Stimulated activated CD8-positive, alpha-beta memory T cell treated with anti-CD3 and anti-CD28 coated beads, Interleukin-4, amount 100 ng/mL, for 24 hours (primary cell): Measurements from ENCODE around the gene CEP57.
A peak's percentile ranks its signal among the peaks of the same experiment; 100 is the strongest.
"Not testable (repeated sequence)": the region's sequence is repeated elsewhere in the genome, so short reads cannot be mapped to it uniquely, and the experiment has no call there.

ENCODE experiments used
- DNase-seq: peaks from one replicate; pipeline ENCODE4 v3.0.0-alpha.2; 2020; ENCODE audit warnings: low read depth

The CEP57 gene

DNA sequence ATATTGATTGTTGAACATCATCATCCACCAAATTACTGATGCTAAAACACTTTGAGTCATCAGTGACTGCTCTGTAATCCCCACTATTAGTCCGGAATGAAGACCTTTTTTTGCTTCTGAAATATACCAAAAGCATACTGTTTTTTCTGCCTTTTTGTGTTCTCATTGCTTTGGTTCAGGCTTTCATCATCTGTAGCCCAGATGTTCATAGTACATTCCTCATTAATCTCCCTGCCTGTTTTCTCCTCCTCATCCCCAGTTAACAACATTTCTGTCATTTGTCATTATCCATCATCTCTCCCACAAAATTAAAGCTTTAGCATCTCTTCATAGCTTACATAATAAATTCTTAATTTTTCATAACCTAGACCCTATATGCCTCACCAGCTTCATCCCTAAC lies 9.2 kb downstream of the CEP57 start:
- no peak for DNase-seq

DNA sequence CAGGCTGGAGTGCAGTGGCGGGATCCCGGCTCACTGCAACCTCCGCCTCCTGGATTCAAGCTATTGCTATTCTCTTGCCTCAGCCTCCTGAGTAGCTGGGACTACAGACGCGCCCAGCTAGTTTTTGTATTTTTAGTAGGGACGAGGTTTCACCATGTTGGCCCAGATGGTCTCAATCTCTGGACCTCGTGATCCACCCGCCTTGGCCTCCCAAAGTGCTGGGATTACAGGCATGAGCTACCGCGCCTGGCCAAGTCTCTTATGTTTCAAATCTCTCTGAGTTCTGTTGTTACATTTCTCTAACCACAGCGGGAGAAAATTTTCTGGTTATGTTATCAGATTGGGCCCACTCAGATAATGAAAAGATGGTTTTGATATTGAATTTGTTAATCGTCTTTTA lies 10.1 kb downstream of the CEP57 start:
- DNase-seq = no peak

DNA sequence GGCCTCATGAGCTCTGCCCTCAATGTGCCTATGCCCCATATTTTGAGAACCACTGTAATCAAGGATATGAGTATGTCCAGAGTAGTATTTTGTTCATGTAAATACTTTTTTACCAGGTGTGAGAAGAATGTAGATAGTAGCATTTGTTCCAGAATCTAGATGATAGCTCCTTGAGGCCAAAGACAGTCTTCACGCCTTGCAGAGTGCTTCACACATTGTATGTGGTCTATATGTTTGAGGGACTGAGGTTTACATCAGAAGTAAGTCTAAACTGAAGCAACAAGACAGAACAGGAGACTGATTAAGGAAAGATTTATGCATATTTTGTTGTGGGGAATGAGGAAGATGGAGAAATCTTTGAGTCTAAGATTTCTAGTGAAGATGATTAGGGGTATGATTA lies 12.5 kb downstream of the CEP57 start:
- no peak for DNase-seq

DNA sequence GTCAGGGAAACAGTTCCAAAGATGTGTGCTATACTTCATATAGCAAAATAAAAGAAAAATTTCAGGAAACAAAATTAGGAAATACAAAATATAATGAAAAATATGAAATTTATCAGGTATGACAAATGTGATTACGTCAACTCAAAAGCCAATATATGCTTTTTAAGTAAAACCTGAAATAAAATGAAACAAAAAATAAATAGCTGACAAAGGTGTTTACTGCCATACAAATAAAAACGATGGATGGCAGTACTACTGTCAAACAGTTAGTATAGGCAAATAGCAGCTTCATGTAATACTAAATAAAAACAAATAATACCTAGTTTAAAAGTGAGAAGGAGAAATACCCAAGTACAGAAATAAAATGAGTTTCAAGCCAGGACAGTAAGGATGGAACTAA lies 13.7 kb downstream of the CEP57 start:
- no peak for DNase-seq

DNA sequence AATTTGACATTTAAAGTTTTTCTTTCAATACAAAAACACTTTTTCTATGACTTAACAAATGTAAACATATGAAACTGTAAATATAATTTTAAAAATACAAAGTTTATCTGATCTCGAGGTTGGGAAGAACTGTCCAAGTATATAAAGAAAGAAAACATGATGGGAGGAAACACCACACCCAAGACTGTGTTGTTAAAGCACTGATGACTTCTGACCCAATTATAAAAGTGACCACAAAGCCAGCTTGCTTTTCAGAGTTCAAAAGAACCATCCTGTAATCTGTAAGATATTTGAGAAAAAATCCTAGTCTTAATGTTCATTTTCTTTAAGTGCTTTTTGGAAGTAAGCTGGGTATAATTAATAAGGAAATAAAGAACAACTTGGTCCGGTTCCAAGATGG lies 15.6 kb downstream of the CEP57 start:
- DNase-seq = no peak

DNA sequence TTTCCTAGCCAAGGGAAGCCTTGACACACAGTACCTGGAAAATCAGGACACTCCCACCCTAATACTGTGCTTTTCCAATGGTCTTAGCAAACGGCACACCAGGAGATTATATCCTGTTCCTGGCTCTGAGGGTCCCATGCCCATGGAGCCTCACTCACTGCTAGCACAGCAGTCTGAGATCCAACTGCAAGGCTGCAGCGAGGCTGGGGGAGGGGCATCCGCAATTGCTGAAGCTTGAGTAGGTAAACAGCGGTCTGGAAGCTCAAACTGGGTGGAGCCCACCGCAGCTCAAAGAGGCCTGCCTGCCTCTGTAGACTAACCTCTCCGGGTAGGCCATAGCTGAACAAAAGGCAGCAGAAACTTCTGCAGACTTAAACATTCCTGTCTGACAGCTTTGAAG lies 16.2 kb downstream of the CEP57 start:
- DNase-seq = not testable (repeated sequence)

DNA sequence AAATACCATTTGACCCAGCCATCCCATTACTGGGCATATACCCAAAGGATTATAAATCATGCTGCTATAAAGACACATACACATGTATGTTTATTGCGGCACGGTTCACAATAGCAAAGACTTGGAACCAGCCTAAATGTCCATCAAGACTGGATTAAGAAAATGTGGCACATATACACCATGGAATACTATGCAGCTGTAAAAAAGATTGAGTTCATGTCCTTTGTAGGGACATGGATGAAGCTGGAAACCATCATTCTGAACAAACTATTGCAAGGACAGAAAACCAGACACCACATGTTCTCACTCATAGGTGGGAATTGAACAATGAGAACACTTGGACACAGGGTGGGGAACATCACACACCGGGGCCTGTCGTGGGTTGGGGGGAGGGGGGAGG lies 20.8 kb downstream of the CEP57 start:
- not testable (repeated sequence) for DNase-seq

DNA sequence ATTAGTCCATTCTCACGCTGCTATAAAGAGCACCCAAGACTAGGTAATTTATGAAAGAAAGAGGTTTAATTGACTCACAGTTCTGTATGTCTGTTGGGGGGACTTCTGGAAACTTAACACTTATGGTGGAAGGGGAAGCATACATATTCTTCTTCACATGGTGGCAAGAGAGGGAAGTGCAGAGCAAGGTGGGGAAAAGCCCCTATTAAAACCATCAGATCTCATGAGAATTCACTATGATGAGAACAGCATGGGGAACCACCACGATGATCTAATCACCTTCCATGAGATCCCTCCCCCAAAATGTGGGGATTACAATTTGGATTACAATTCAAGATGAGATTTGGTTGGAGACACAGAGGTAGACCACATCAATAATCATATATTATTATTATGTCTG lies 25.7 kb downstream of the CEP57 start:
- no peak for DNase-seq

DNA sequence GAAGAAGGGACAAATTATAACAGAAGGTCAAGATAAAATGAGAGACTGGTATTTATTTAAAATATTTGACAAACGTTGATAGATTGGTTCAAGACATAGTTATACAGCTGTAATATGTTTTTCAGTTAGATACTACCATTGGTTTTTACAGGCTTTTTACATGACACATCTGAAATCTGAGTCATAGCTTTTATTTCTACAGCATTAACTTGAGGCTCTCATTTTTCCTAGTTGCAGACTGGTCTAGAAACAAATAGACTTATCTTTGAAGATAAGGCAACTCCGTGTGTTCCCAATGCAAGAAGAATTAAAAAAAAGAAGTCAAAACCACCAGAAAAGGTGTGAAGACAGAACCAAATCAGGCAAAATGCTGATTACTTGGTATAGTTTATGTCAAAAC lies 31.3 kb downstream of the CEP57 start:
- DNase-seq = no peak

DNA sequence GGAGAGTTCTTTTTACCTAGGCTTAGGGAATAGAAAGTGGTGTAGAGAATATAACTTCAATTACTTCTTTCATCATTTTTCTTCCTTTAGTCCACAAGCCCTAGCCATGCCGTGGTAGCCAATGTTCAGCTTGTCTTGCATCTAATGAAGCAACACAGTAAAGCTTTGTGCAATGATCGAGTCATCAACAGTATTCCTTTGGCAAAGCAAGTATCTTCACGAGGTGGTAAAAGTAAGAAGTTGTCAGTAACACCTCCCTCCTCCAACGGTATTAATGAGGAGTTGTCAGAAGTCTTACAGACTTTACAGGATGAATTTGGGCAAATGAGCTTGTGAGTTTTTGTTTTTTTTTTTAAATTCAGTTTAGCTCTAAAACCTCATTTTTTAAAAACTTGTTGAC lies 37.4 kb downstream of the CEP57 start:
- DNase-seq = no peak

DNA sequence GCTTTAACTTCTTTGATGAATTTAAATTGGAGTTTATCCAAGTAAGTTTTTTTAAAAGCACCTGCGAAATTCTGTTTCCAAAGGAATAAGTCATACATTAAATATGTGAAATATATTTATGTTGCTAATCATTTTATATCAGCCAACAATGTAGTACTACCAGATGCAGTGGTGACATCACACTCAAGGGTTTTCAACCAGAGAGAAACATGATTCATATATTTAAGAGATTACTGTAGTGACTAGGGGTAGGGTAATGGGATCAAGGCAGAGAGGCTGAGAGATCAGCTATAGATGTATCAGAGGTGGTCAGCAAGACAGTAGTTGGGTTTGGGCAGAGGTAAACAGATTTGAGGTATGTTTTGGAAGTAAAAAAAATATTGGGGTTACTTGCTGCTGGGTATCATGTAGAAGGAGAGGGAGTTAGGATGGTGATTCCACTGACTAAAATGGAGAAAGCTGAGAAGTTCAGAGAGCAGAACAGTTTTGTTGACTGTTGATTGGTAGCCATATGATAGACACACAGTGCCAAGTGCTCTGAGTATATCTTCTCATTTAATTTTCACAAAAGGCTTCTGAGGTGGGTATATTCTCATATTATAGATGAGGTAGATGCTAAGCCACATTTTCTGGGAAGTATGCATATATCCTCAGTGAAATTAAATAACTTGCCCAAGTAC lies 39.4 kb downstream of the CEP57 start:
- no peak for DNase-seq

DNA sequence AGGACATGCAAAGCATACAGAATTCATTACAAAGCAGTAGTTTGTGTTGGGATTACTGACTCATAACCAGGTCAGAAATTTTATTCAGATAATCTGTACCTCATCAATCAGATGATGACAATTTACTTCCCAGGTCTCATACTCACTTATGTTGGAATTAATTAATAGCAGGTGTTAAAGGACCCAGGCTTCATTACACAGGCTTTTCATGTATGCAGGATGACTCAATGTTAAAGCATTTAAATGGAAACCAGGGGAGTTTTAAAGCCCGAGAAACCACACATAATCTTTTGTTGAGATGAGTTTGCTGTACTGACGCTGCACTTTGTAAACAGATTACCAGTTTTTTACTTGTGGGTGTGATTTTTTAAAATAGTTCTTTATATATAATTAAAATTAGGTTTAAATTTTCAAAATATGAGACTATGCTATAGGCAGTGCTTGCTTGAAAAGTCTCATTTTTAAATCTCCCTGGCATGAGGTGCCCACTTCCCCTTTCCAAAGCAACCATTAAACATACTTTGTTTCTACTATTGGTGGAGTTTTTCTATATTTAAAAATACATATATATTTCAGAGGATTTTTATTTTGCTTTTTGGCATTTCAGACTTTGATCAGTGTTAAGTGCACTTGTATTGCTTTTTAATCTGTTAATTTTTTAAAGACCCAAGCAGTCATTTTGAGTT lies 41.0 kb downstream of the CEP57 start:
- DNase-seq = no peak

DNA sequence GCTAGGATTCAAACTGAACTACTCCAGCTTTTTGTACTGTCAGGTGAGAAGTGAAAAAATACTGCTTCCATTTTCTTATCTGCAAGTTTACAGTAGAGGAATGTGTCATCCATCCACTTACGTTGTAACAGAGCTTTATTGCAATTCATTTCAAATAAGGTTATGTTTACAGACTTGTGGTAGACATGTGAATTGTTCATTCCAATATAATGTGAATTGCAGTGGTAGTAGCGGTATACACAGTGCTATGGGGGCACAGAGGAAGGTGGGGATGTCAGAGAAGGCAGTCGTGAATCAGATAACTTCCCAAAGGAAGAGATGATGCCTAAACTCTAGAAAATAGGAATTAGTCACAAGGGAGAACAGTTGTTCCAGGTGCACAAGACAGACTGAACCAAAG lies 42.5 kb downstream of the CEP57 start:
- no peak for DNase-seq

DNA sequence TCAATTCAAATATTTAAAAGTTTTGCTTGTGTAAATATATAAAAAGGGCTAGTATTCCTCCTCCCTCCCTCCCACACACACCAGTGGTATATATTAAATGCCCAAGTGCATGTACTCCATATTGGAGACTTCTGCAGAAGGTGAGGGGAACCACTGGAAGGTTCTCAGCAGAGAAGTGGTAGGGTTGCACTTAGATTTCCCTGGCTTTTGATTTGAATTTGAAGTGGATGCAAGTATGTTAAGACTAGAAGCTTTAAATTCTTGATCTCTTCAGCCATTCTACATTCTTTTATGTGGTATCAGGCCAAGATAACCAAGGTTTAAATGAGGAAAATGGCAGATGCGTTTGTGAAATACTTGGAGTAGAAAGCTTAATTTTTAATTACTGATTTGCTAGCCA lies 43.1 kb downstream of the CEP57 start:
- no peak for DNase-seq

DNA sequence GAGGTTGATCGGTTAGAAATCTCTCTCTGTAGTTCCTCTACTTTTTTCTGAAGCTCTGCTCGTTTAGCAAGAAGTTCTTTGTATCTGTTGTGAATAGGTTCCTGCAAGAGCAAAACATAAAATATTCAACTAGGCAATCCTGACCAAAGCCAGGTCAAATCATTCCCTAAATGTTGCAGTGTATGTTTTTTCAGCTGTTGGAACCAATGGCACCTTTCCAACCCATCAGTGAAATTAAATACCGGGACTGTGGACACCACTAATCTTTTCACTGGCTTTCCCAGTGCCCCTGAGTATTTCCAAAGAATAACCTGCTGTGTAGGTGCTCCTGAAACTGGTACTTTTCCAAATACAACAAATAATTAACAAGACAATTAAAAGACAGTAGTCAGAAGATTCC lies 45.1 kb downstream of the CEP57 start:
- DNase-seq = no peak

DNA sequence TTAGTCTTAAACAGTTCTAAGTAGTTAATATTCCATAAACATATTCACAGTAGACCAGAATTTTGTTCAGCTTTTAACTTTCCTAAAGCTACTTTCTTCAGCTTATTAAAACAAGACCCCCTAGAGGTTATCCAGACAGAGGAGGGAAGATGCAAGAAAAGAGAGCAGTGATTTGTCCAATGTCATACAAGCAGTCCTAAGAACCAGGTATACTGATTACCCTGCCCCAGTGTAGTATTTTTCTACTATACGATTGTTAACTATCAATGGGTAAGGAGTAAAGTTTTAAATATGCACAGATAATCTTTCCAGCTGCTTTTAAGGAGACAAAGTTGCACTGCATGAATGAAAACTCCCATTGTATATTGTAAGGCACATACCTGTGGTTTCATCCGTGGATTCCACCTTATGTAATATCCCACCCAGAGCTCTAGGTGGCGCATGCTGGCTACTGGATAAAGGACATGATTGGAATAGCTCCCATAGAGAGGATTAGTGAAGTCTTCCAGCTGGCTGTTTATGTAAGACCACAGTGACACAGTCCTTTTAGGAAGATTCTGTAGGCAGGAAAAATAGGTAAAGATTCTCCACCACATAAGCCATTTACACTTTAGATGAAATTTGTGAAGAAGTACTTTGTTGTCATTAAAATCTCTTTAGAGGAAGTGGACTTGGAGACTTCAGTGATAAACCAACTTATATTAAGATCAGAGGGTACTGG lies 45.6 kb downstream of the CEP57 start:
- DNase-seq = peak; percentile 11

DNA sequence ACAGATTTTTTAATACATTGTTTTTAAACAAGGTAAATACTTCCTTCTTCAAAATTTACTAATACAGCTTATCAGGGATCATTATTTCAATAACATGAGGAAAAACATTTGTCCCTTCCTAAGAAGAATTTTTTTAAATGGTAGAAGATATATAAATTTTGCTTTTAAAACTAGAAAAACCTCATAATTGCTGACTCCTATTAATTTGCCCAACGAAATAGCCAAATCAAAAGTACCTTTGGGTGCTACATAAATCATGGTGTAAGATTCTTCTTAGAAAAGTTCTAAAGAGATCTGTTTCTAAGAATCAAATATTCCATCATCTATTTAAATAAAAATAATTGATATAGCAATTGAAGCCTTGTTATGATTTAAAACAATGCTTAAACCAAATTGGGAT lies 54.9 kb downstream of the CEP57 start:
- DNase-seq = no peak

DNA sequence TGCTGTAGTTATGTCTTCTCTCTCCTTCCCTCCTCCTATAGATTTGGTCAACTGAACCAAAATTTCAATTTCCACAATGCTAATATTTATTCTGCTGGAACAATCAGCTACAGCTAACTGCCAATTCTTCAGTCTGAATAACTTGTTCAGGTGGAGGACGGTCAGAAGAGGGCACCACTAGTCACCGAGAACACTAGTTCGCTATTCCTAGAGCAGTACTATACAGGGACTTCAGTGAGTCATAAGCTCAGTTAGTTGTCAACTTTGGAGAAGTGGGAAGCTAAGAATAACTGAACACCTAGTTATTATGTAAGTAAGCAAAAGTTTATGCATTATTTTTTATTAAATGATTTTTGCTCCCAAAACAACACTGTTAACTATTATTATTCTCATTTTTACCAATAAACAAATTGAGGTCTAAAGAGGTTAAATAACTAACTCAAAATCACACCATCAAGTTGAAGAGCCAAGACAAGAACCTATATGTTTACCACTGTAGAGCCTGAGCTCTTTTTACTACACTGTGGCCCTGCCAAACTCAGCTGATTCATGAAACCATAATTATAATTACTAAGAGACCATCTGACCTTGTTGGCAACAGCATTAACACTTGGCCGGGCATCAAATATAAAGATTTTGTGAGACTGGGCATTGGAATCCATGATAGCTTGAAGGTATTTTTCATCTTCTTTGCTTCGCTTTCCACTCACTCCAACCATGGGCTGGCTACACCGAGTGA lies 59.0 kb downstream of the CEP57 start:
- DNase-seq = no peak

DNA sequence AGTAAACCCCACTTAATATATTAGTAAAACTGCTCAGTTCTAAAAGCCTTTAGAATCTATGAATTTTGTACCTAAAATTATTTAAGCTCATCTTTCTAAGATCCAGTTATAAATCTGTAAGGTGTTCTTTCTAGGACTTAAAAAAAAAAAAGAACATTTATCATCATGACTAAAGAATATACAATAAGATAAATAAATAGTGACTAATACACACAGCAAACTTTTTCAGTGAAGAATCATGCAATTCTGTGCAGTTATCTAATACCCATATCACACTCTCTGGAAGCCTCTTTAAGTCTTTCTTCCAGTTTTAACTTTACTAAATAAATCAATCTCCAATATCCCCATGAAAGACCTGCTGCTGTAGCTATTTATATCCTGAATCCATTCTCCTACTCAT lies 59.8 kb downstream of the CEP57 start:
- no peak for DNase-seq

DNA sequence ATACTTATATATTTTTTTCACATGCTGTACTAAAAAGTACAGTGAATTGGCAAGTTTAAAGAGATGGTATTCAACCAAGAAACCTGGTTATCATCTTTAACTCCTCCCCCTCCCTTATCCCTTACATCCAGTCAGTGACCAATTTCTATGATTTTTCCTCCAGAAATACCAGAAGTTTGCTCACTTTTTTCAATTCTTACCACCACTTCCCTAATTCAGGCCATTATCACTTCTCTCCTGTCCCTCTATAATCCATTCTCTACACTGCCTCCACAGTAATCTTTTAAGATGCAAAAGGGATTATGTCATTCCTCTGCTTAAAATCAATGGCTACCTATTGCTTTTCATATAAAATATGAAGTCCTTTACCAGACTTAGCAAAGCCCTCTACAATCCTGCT lies 62.8 kb downstream of the CEP57 start:
- DNase-seq = no peak

DNA sequence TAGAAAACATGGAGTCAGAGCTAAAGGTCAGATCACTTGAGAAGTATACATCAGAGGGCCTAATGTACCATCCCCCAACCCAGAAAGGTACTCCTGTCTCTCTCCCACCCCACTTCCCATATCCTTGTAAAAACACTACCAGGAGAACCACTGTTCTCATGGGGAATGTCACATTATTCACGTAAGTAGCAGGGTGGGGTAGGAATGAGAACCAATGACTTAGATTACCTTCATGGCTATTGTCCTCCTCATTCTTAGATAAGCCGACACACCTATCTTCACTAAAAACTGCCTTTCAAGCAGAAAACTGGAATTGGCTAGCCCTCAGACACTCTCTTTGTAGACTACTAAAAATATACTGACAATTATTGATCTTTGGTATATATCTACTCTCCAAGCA lies 63.6 kb downstream of the CEP57 start:
- DNase-seq = no peak

DNA sequence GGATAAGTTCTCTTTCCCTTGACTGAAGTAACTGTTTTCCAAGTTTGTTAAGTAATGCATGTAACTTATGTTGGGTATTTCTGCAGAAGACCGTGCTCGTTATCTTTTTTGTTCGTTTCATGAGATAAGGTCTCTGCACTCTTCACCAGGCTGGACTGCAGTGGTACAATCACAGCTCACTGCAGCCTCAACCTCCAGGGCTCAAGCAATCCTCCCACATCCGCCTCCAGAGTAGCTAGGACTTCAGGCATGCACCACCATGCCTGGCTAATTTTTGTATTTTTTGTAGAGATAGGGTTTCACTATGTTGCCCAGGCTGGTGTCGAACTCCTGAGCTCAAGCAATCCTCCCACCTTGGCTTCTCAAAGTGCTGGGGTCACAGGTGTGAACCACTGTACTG lies 64.1 kb downstream of the CEP57 start:
- DNase-seq = not testable (repeated sequence)

DNA sequence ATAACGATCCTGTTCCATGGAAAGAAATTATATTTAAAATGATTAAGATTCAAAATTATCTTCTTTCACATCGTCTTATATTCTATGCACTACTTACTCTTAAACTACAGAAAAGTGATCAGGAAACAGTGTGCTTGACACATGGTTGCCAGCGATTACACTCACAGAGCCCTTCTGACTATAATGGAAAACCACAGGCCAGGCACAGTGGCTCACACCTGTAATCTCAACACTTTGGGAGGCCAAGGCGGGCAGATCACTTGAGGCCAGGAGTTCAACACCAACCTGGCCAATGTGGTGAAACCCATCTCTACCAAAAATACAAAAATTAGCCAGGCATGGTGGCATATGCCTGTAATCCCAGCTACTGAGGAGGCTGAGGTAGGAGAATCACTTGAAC lies 69.7 kb downstream of the CEP57 start:
- DNase-seq = not testable (repeated sequence)
